GM10248 (cell line): ENCODE data around the gene TEAD1.

Experiments used
- CTCF ChIA-PET: fragments of 300-600 bp; sonication (Branson Sonifier 250); formaldehyde crosslinking; extraction: SDS; loops from one replicate; lab custom pipeline; 2021; ENCODE audit warnings: antibody characterized with exemption; lab: Yijun Ruan, JAX
- POLR2A ChIA-PET: fragments of 350-650 bp; sonication (Branson Sonifier 250); formaldehyde crosslinking; extraction: SDS; loops from one replicate; lab custom pipeline; 2020; ENCODE audit warnings: antibody characterized with exemption; lab: Yijun Ruan, JAX
- DNase-seq: peaks from one replicate; pipeline ENCODE4 v3.0.0; 2012; ENCODE audit errors: extremely low spot score
- CTCF ChIP-seq: IDR thresholded peaks from 2 replicates; pipeline ENCODE4 v1.5.1; 2012; ENCODE audit warnings: mild to moderate bottlenecking, low read depth; ENCODE audit errors: extremely low read depth, missing control alignments, control extremely low read depth

Gene TEAD1

DNA sequence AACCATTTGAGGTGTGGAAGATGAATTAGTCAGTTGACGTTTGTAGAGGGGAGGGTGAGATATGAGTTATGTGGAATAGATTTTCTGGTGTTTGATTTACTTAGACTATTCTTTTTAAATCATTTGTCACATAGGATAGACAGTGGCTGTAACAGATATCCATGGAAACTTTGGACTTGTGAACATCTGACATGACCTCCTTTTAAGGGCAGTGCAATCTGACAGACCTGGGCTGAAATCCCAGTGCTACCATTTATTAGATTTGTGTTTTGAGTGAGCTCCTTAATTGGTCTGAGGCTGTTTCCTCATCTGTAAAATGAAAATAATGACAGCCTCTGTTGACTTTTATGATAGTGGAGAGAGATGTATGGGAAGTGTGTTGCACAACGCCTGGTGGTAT is 159.9 kb downstream of the TEAD1 start:
- TF ChIP-seq CTCF, result no peak
- ChIA-PET POLR2A (no interaction called here), CTCF (interaction anchor here (0.9 to 1.2 kb wide), 2 partner anchors 45 to 56 kb away, joined by 3 read pairs; no protein-coding TSS in a partner anchor)
- no peak for DNase-seq

GRCh38 chr11:12834630-12835029 is 160.4 kb downstream of the TEAD1 start:
- CTCF ChIA-PET, result interaction anchor here (0.9 to 1.2 kb wide), 2 partner anchors 45 to 55 kb away, joined by 3 read pairs; no protein-coding TSS in a partner anchor
- POLR2A ChIA-PET, result no interaction called here
- no peak for DNase-seq
- no peak for TF ChIP-seq CTCF

DNA sequence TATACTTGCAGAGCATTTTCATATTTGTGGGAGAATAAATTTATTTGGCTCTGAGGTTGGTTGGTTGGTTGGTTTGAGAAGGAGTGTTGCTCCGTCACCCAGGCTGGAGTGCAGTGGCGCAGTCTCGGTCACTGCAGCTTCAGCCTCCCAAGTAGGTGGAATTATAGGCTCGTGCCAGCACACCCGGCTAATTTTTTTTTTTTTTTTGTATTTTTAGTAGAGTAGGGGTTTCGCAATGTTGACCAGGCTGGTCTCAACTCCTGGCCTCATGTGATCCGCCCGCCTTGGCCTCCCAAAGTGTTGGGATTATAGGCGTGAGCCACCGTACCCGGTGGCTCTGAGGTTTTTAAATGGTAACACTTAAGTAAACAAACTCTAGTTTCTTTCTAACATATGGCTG is 161.1 kb downstream of the TEAD1 start:
- TF ChIP-seq CTCF, result no peak
- no peak for DNase-seq
- ChIA-PET CTCF (interaction anchor here (1.2 kb wide), 1 partner anchor 55 kb away, joined by 3 read pairs; no protein-coding TSS in a partner anchor), POLR2A (no interaction called here)

DNA sequence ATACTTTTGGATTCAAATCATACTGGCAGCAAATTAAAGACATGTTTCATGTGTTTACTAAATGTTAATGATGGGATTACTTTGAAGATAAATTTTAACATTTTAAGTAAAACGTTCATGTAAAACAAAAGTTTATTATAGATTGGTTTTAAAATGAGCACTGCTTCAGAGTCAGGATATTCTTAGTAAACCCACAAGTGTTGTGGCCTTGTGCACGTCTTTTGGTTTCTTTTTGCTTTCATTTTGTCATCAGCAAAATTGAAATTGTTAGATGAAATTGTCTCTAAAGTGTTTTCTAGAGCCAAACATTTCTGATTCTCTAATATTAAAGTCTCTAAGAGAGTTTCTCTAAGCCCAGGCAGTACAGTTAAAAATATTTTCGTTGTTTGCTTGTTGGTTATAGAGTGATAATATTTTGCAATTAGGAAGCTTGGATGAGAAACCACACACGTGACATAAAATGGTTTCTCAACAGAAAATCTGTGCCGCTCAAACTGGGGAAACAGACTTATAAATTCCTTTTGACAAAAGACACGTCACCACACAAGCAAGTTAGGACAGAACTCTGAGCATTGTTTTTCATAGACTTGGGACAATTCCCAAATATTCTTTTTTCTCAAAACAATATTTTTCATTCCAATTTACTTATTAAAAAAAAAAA is 164.4 kb downstream of the TEAD1 start:
- ChIA-PET POLR2A (no interaction called here), CTCF (no interaction called here)
- no peak for DNase-seq
- TF ChIP-seq CTCF, result no peak

DNA sequence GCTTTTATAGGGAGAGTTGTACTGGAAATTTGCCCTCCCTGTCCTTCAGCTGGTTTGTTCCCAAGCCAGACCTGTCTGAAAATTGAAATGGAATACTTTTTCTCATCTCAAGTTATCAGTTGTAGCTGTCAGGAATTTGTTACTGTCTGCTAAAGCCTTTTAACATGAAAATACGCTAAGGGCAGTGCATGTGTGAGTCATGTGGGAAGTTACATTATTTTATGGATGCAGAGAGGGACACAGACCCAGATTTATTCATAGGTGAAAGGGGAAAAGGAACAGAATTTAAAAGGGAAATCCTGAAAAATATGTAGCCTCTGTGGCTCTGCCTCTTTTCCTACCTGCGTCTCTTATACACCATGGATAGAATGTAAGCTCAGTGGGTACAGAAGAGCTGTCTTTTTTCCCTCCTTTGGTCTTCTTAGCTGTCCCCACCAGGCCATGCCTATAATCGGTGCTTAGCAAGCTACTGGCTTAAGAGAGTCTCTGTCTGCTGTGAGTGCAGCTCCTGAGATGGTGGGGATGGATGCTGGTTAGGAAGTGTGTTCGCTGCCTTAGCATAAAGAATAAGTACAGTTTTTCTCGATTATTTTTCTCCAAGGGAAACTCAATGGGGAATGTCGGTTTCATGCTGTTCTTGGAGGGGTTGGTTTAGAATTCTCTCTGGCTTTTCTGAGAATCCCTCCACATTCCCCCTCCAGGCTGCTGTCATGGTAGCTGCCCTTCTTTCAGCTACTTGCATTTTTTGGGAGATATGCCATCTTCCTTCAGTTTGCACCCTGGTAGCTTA is 166.8 kb downstream of the TEAD1 start:
- ChIA-PET POLR2A (no interaction called here), CTCF (interaction anchor here (0.6 to 1.4 kb wide), 3 partner anchors 10 to 16 kb away, joined by 3 to 5 read pairs (median 3); no protein-coding TSS in a partner anchor)
- TF ChIP-seq CTCF, result no peak
- DNase-seq, result no peak

- POLR2A ChIA-PET, result no interaction called here
- TF ChIP-seq CTCF, result no peak
- CTCF ChIA-PET, result interaction anchor here (0.9 to 1.4 kb wide), 3 partner anchors 10 to 250 kb away, joined by 3 to 5 read pairs (median 3); no protein-coding TSS in a partner anchor
- DNase-seq, result no peak
Measured at GRCh38 chr11:12841946-12842630, 167.9 kb downstream of the TEAD1 start.
